WTC11 (cell line): Measurements from ENCODE around the gene PPP1R16B. TPM values are rescaled to one million over a fixed set of nuclear protein-coding genes. Genes with fewer than 3 reads are reported as not detected.
"Not testable (repeated sequence)": the region's sequence is repeated elsewhere in the genome, so short reads cannot be mapped to it uniquely, and the experiment has no call there.

Source experiments
- ATAC-seq: fragments of 200-7000 bp; cut with Tn5 transposase; 2 replicates; pipeline ENCODE4 v1.10.0; 2021; ENCODE audit warnings: mild to moderate bottlenecking, moderate library complexity
- CTCF ChIA-PET: fragments of 300-600 bp; sonication (Branson Sonifier 250); formaldehyde crosslinking; loops from one replicate; lab custom pipeline; 2021; ENCODE audit warnings: antibody characterized with exemption; lab: Charles Lee
- POLR2A ChIA-PET: fragments of 350-600 bp; sonication (Branson Sonifier 250); formaldehyde crosslinking; loops from one replicate; lab custom pipeline; 2021; ENCODE audit warnings: antibody characterized with exemption; lab: Charles Lee
- DNase-seq: peaks from one replicate; pipeline ENCODE4 v3.0.0; 2021; ENCODE audit warnings: low spot score
- H3K27ac Mint-ChIP-seq: 2 replicates; pipeline ENCODE4 v1.8.0; 2021; ENCODE audit warnings: mixed read lengths
- H3K27me3 Mint-ChIP-seq: 2 replicates; pipeline ENCODE4 v1.8.0; 2021; ENCODE audit warnings: low read depth, mild to moderate bottlenecking, moderate library complexity, mixed read lengths
- H3K36me3 Mint-ChIP-seq: 2 replicates; pipeline ENCODE4 v1.8.0; 2021; ENCODE audit warnings: mixed read lengths
- H3K4me1 Mint-ChIP-seq: 2 replicates; pipeline ENCODE4 v1.8.0; 2022; ENCODE audit warnings: mixed read lengths
- H3K4me3 Mint-ChIP-seq: 2 replicates; pipeline ENCODE4 v1.8.0; 2021; ENCODE audit warnings: mild to moderate bottlenecking, moderate library complexity, mixed read lengths
- H3K9me3 Mint-ChIP-seq: 2 replicates; pipeline ENCODE4 v1.8.0; 2021; ENCODE audit warnings: mixed read lengths
- CREM ChIP-seq: sonication (generic); formaldehyde crosslinking; IDR thresholded peaks from 2 replicates; pipeline ENCODE4 v1.8.1; 2022; ENCODE audit warnings: mild to moderate bottlenecking, missing genetic modification reagents, moderate library complexity
- ETV6 ChIP-seq: sonication (generic); formaldehyde crosslinking; IDR thresholded peaks from 2 replicates; pipeline ENCODE4 v1.8.1; 2022; ENCODE audit warnings: mild to moderate bottlenecking, missing genetic modification reagents
- FOXK1 ChIP-seq: sonication (generic); formaldehyde crosslinking; IDR thresholded peaks from 2 replicates; pipeline ENCODE4 v1.8.0; 2022; ENCODE audit warnings: mild to moderate bottlenecking, moderate library complexity, missing genetic modification reagents
- HMGA2 ChIP-seq: fragments of 250-450 bp; sonication (Bioruptor Pico); IDR thresholded peaks from 2 replicates; pipeline ENCODE4 v1.4.0; 2021; ENCODE audit warnings: mild to moderate bottlenecking, moderate library complexity
- JAZF1 ChIP-seq: fragments of 250-450 bp; sonication (Bioruptor Pico); IDR thresholded peaks from 2 replicates; pipeline ENCODE4 v1.9.0; 2021; ENCODE audit warnings: moderate library complexity, mild to moderate bottlenecking, inconsistent platforms
- MYBL2 ChIP-seq: sonication (generic); formaldehyde crosslinking; IDR thresholded peaks from 2 replicates; pipeline ENCODE4 v1.8.1; 2023; ENCODE audit warnings: mild to moderate bottlenecking, moderate library complexity, missing genetic modification reagents
- NFYB ChIP-seq: sonication (generic); formaldehyde crosslinking; conservative IDR thresholded peaks from 2 replicates; pipeline ENCODE4 v1.8.0; 2022; ENCODE audit warnings: low read depth, missing genetic modification reagents
- TEAD1 ChIP-seq: sonication (generic); formaldehyde crosslinking; IDR thresholded peaks from 2 replicates; pipeline ENCODE4 v1.8.0; 2022; ENCODE audit warnings: mild to moderate bottlenecking, missing genetic modification reagents
- TEAD4 ChIP-seq: sonication (generic); formaldehyde crosslinking; IDR thresholded peaks from 2 replicates; pipeline ENCODE4 v1.8.0; 2022; ENCODE audit warnings: mild to moderate bottlenecking, missing genetic modification reagents
- ZNF219 ChIP-seq: sonication (generic); formaldehyde crosslinking; IDR thresholded peaks from 2 replicates; pipeline ENCODE4 v1.8.0; 2023; ENCODE audit warnings: missing genetic modification reagents, mild to moderate bottlenecking, borderline replicate concordance
- total RNA-seq: library from RNA; stranded (reverse); gene quantifications from 3 replicates; pipeline ENCODE4 v1.2.3, GENCODE V29; 2021
- TF ChIP-seq, protein P1 (sequence below): fragments of 250-450 bp; sonication (Bioruptor Pico); IDR thresholded peaks from 2 replicates; pipeline ENCODE4 v1.8.0; 2021; ENCODE audit warnings: mild to moderate bottlenecking
- TF ChIP-seq, protein P2 (sequence below): sonication (generic); formaldehyde crosslinking; IDR thresholded peaks from 2 replicates; pipeline ENCODE4 v1.8.1; 2023; ENCODE audit warnings: mild to moderate bottlenecking, missing genetic modification reagents, borderline replicate concordance
- TF ChIP-seq, protein P3 (sequence below): fragments of 250-450 bp; sonication (Bioruptor Pico); IDR thresholded peaks from 2 replicates; pipeline ENCODE4 v1.9.0; 2021; ENCODE audit warnings: mild to moderate bottlenecking
- TF ChIP-seq, protein P4 (sequence below): sonication (generic); formaldehyde crosslinking; IDR thresholded peaks from 2 replicates; pipeline ENCODE4 v1.8.1; 2022; ENCODE audit warnings: low read depth, mild to moderate bottlenecking, moderate library complexity, missing genetic modification reagents, borderline replicate concordance

PPP1R16B gene
- total RNA-seq, 1 experiment from 2014 or later = 12.0 TPM

DNA sequence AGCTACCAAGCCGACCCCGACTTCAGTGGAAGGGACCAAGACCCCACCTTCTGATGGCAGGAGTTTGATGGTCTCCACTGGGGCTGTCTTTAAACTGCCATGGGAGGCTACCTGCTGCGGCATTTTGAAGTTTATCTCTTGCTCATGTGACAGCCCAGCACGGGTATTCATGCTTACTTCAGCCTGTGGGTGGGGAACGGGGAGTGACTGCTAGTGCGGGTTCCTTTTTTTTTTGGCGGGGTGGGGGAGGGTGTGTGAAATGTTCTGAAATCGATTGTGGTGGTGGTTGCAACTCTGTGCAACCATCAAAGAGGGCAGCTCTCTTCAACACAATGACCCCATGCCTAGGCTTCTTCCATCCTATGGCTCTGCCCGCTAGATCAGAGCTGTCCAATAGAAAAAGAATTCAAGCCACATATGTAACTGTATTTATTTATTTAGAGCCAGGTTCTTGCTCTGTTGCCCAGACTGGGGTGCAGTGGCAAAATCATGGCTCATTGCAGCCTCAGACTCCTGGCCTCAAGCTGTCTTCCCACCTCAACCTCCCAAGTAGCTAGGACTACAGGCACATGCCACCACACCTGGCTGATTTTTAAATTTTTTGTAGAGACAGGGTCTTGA is 53.7 kb downstream of the PPP1R16B start (continued):
- TF ChIP-seq, protein P1, sequence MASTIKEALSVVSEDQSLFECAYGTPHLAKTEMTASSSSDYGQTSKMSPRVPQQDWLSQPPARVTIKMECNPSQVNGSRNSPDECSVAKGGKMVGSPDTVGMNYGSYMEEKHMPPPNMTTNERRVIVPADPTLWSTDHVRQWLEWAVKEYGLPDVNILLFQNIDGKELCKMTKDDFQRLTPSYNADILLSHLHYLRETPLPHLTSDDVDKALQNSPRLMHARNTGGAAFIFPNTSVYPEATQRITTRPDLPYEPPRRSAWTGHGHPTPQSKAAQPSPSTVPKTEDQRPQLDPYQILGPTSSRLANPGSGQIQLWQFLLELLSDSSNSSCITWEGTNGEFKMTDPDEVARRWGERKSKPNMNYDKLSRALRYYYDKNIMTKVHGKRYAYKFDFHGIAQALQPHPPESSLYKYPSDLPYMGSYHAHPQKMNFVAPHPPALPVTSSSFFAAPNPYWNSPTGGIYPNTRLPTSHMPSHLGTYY = no peak
- TF ChIP-seq ETV6 (CRISPR knock-in tag) (no peak), TEAD1 (CRISPR knock-in tag) (no peak), ZNF219 (CRISPR knock-in tag) (no peak)
- TF ChIP-seq, protein P2, sequence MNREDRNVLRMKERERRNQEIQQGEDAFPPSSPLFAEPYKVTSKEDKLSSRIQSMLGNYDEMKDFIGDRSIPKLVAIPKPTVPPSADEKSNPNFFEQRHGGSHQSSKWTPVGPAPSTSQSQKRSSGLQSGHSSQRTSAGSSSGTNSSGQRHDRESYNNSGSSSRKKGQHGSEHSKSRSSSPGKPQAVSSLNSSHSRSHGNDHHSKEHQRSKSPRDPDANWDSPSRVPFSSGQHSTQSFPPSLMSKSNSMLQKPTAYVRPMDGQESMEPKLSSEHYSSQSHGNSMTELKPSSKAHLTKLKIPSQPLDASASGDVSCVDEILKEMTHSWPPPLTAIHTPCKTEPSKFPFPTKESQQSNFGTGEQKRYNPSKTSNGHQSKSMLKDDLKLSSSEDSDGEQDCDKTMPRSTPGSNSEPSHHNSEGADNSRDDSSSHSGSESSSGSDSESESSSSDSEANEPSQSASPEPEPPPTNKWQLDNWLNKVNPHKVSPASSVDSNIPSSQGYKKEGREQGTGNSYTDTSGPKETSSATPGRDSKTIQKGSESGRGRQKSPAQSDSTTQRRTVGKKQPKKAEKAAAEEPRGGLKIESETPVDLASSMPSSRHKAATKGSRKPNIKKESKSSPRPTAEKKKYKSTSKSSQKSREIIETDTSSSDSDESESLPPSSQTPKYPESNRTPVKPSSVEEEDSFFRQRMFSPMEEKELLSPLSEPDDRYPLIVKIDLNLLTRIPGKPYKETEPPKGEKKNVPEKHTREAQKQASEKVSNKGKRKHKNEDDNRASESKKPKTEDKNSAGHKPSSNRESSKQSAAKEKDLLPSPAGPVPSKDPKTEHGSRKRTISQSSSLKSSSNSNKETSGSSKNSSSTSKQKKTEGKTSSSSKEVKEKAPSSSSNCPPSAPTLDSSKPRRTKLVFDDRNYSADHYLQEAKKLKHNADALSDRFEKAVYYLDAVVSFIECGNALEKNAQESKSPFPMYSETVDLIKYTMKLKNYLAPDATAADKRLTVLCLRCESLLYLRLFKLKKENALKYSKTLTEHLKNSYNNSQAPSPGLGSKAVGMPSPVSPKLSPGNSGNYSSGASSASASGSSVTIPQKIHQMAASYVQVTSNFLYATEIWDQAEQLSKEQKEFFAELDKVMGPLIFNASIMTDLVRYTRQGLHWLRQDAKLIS (CRISPR knock-in tag) = no peak
- TF ChIP-seq, all 79 proteins: peak for 0

DNA sequence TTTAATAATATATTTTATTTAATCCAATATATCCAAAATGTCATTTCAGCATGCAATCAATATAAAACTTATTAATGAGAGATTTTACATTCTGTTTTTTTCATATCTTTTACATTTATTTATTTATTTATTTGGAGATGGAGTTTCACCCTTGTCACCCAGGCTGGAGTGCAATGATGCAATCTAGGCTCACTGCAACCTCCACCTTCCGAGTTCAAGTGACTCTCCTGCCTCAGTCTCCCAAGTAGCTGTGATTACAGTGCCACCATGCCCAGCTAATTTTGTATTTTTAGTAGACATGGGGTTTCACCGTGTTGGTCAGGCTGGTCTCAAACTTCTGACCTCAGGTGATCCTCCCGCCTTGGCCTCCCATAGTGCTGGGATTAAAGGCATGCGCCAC is 54.4 kb downstream of the PPP1R16B start:
- not testable (repeated sequence) for H3K36me3 Mint-ChIP-seq, H3K4me3 Mint-ChIP-seq

DNA sequence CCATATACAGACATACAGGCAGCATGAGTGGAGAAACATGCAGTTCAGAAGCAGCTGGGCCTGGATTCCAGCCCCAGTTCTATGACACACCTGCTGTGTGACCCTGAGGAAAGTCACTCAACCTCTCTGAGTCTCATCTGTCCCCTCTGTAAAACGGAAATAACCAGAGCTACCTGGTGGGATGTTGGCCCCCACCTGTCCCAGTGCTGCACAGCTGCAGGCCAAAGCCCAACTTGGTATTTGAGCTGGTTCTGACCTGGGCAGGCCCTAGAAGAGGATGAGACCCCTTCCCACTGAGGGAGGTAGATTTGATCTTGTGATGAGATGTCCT is 55.5 kb downstream of the PPP1R16B start:
- Mint-ChIP-seq H3K27ac (peak overlapping the region; percentile 74), H3K9me3 (no peaks in the 10 kb centered on the region), H3K36me3 (no peaks in the 10 kb centered on the region), H3K27me3 (no peaks in the 10 kb centered on the region; the same call in 1 of the 2 replicates), H3K4me3 (no peak overlapping the region), H3K4me1 (peaks cover 24% of the 10 kb centered on the region)
- ChIA-PET CTCF (interaction anchor here (0.6 to 2.4 kb wide), 16 partner anchors 8 to 1403 kb away, joined by 3 to 17 read pairs (median 4); partner anchors contain the start of gene PPP1R16B), POLR2A (no interaction called here)
- DNase-seq (no peak), ATAC-seq (no peak)
- TF ChIP-seq FOXK1 (CRISPR knock-in tag) = no peak
- TF ChIP-seq NFYB (CRISPR knock-in tag) = no peak
- TF ChIP-seq HMGA2 (CRISPR knock-in tag) = no peak
- TF ChIP-seq, protein P3, sequence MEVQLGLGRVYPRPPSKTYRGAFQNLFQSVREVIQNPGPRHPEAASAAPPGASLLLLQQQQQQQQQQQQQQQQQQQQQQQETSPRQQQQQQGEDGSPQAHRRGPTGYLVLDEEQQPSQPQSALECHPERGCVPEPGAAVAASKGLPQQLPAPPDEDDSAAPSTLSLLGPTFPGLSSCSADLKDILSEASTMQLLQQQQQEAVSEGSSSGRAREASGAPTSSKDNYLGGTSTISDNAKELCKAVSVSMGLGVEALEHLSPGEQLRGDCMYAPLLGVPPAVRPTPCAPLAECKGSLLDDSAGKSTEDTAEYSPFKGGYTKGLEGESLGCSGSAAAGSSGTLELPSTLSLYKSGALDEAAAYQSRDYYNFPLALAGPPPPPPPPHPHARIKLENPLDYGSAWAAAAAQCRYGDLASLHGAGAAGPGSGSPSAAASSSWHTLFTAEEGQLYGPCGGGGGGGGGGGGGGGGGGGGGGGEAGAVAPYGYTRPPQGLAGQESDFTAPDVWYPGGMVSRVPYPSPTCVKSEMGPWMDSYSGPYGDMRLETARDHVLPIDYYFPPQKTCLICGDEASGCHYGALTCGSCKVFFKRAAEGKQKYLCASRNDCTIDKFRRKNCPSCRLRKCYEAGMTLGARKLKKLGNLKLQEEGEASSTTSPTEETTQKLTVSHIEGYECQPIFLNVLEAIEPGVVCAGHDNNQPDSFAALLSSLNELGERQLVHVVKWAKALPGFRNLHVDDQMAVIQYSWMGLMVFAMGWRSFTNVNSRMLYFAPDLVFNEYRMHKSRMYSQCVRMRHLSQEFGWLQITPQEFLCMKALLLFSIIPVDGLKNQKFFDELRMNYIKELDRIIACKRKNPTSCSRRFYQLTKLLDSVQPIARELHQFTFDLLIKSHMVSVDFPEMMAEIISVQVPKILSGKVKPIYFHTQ = no peak
- TF ChIP-seq TEAD4 = no peak
- TF ChIP-seq CREM (CRISPR knock-in tag) = no peak
- TF ChIP-seq JAZF1 (CRISPR knock-in tag) = no peak
- TF ChIP-seq, protein P4, sequence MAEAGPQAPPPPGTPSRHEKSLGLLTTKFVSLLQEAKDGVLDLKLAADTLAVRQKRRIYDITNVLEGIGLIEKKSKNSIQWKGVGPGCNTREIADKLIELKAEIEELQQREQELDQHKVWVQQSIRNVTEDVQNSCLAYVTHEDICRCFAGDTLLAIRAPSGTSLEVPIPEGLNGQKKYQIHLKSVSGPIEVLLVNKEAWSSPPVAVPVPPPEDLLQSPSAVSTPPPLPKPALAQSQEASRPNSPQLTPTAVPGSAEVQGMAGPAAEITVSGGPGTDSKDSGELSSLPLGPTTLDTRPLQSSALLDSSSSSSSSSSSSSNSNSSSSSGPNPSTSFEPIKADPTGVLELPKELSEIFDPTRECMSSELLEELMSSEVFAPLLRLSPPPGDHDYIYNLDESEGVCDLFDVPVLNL = no peak
- no peak for TF ChIP-seq MYBL2 (CRISPR knock-in tag)

More for the DNA sequence above, 54.4 kb downstream of the PPP1R16B start:
- H3K9me3 Mint-ChIP-seq, DNase-seq, POLR2A ChIA-PET, H3K27ac Mint-ChIP-seq, H3K27me3 Mint-ChIP-seq, ATAC-seq: not testable (repeated sequence)
- peaks cover 26% of the 10 kb centered on the region for H3K4me1 Mint-ChIP-seq
- CTCF ChIA-PET = interaction anchor here (1.1 to 2.4 kb wide), 8 partner anchors 11 to 70 kb away, joined by 3 to 9 read pairs (median 5); partner anchors contain the start of gene PPP1R16B
